HG03460 (cell line): Measurements from ENCODE around the gene TSPY2.
"Not testable (repeated sequence)": the region's sequence is repeated elsewhere in the genome, so short reads cannot be mapped to it uniquely, and the experiment has no call there.

Experiments
- ATAC-seq: cut with Tn5 transposase; IDR thresholded peaks from one replicate; pipeline ENCODE4 v1.9.1; 2021; ENCODE audit not compliant: unreplicated experiment

Gene TSPY2

GRCh38 chrY:6245923-6246322 lies at the start of gene TSPY2:
Gene TSPY2 (plus strand): TSS chrY:6246223. CDS start chrY:6246269, 46 bp downstream.
- ATAC-seq: not testable (repeated sequence)

- not testable (repeated sequence) for ATAC-seq
Measured at GRCh38 chrY:6209565-6209964, 36.5 kb upstream of the TSPY2 start.

- not testable (repeated sequence) for ATAC-seq
Measured at GRCh38 chrY:6217045-6217444, 29.0 kb upstream of the TSPY2 start.

- ATAC-seq: not testable (repeated sequence)
Measured at GRCh38 chrY:6269839-6270238, 23.8 kb downstream of the TSPY2 start.
